Mesangial cell (primary cell): ENCODE data around the gene DSG2. TPM values are rescaled to one million over a fixed set of nuclear protein-coding genes. Genes with fewer than 3 reads are reported as not detected.

Experiments used
- total RNA-seq: library from RNA; depleted of rRNA; stranded (reverse); fragments of >200 nt; gene quantifications from 2 replicates; pipeline ENCODE4 v1.2.3, GENCODE V29; 2015

Gene DSG2
- 52.9 and 60.3 TPM in 2 replicates for total RNA-seq

DNA sequence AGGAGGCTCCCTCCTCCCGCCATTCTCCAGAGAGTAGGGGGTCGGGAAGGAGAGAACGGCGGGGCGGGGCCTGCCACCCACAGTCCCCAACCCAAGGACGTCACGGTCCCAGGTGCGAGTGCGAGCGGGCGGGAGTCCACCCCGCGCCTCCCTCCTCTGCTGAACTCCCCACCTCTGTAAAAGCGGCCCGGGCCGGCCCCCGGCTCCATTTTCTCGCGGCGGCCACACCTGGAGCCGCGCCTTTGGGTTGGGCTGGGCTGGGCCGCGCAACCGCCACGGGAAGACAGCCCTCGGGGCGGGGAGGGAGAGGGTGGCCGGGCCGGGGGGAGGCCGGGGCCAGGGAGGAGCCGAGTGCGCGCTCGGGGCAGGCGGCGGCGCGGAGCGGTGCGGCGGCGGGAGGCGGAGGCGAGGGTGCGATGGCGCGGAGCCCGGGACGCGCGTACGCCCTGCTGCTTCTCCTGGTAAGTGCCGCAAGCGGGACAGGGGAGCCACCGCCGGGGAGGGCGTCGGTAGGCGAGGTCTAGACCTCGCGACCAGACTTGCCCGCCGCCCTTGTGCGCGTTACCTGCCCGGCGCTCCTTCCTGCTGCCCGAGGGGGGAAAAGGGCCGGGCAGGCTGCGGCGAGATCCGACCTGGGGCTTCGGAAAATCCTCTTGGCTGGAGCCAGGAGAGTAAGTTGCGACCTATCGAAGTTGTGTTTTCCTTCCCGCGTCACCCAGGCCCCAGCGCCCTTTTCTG, at the start of gene DSG2:
TSS of gene DSG2 (plus strand) at position 342 of the 738 bp plus-strand sequence. CDS start at position 417, 75 bp downstream.

DNA sequence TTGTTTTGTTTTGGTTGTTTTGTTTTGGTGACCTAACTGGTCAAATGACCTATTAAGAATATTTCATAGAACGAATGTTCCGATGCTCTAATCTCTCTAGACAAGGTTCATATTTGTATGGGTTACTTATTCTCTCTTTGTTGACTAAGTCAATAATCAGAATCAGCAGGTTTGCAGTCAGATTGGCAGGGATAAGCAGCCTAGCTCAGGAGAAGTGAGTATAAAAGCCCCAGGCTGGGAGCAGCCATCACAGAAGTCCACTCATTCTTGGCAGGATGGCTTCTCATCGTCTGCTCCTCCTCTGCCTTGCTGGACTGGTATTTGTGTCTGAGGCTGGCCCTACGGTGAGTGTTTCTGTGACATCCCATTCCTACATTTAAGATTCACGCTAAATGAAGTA, 93.7 kb downstream of the DSG2 start, which contains the start of gene TTR:
TSS of gene TTR (plus strand) at position 250 of the 400 bp plus-strand sequence. CDS start at position 276, 26 bp downstream.

Other genes with a start within 250 kb of the DSG2 start
- not detected in 2 replicates for gene DSG1, start 180.0 kb upstream of the DSG2 start, total RNA-seq
- under 0.01 TPM in 1 of 2 replicates, not detected in the other for gene DSG4, start 121.4 kb upstream of the DSG2 start, total RNA-seq
- gene DSG3, start 50.4 kb upstream of the DSG2 start, total RNA-seq: not detected in 2 replicates
- gene TTR, start 93.7 kb downstream of the DSG2 start, total RNA-seq: not detected in 2 replicates
- gene B4GALT6, start 186.4 kb downstream of the DSG2 start, total RNA-seq: 3.0 and 6.4 TPM in 2 replicates